Esophagus (tissue), 2 donors: ENCODE measurements around the gene PYROXD2. TPM values are rescaled to one million over a fixed set of nuclear protein-coding genes. Genes with fewer than 3 reads are reported as not detected.

Experiments
- H3K27ac ChIP-seq, 2 donors: one replicate each; pipeline ENCODE4 v1.5.1; 2013; ENCODE audit warnings: low read depth in 2 of 2, mild to moderate bottlenecking in 2 of 2, inconsistent platforms in 1 of 2, low read length in 1 of 2, moderate library complexity in 1 of 2
- H3K27me3 ChIP-seq, 2 donors: one replicate each; pipeline ENCODE4 v1.6.1; 2013; ENCODE audit warnings: low read length in 2 of 2, control low read depth in 1 of 2, mild to moderate bottlenecking in 1 of 2; ENCODE audit not compliant: insufficient read depth in 2 of 2, control insufficient read depth in 1 of 2
- H3K36me3 ChIP-seq, 2 donors: one replicate each; pipeline ENCODE4 v1.6.1; 2013; ENCODE audit warnings: low read length in 1 of 2; ENCODE audit not compliant: control insufficient read depth in 2 of 2, insufficient read depth in 2 of 2
- H3K4me1 ChIP-seq, 2 donors: one replicate each; pipeline ENCODE4 v1.6.1; 2013; ENCODE audit warnings: low read length in 1 of 2; ENCODE audit not compliant: control insufficient read depth in 2 of 2, insufficient read depth in 2 of 2
- H3K4me3 ChIP-seq, 2 donors: one replicate each; pipeline ENCODE4 v1.5.1; 2013; ENCODE audit warnings: low read length in 2 of 2, mild to moderate bottlenecking in 2 of 2, low read depth in 1 of 2, moderate library complexity in 1 of 2
- H3K9me3 ChIP-seq, 2 donors: one replicate each; pipeline ENCODE4 v1.6.1; 2013; ENCODE audit warnings: mild to moderate bottlenecking in 2 of 2, low read depth in 1 of 2, low read length in 1 of 2, moderate library complexity in 1 of 2; ENCODE audit not compliant: control insufficient read depth in 2 of 2, insufficient read depth in 1 of 2
- WGBS, 2 donors: extraction: QIAGEN DNeasy Blood & Tissue Kit; methylation state at CpG; one replicate each; pipeline ENCODE4 v1.1.7; 2013; 5-methylcytosine and 5-hydroxymethylcytosine counted together
- polyA plus RNA-seq, 2 donors: library from polyadenylated mRNA; stranded (reverse); fragments of 200-250 nt; gene quantifications; one replicate each; pipeline ENCODE4 v1.2.3, GENCODE V29; 2013
- donor health status: healthy with polysubstance abuse.
- donor health status: Bipolar disorder and iron deficiency.

Gene PYROXD2
- polyA plus RNA-seq, 2 donors, result 1.2 to 3.9 TPM

- Histone ChIP-seq H3K27ac (no peak overlapping the region), H3K4me1 (no peaks in the 10 kb centered on the region), H3K27me3 (no peaks in the 10 kb centered on the region), H3K9me3 (no peaks in the 10 kb centered on the region), H3K36me3 (peaks cover 11 to 25% of the 10 kb centered on the region in 2 donors), H3K4me3 (no peak overlapping the region)
- WGBS, 2 donors, result 96 to 98% methylated on average over 4 of the region's 4 CpGs
Measured at GRCh38 chr10:98436704-98437103, 21.7 kb upstream of the PYROXD2 start.

- H3K36me3 ChIP-seq, result peaks cover 17 to 38% of the 10 kb centered on the region in 2 donors
- 96 to 97% methylated on average over 12 of the region's 12 CpGs for WGBS, 2 donors
- no peaks in the 10 kb centered on the region for H3K9me3 ChIP-seq
- no peaks in the 10 kb centered on the region for H3K4me1 ChIP-seq
- H3K27me3 ChIP-seq, result no peaks in the 10 kb centered on the region
- H3K4me3 ChIP-seq, result no peak overlapping the region
- no peak overlapping the region for H3K27ac ChIP-seq
Measured at GRCh38 chr10:98435178-98435577, 20.2 kb upstream of the PYROXD2 start.

GRCh38 chr10:98433881-98434732 is 19.1 kb upstream of the PYROXD2 start:
- Histone ChIP-seq H3K27me3 (no peaks in the 10 kb centered on the region), H3K27ac (no peak overlapping the region), H3K36me3 (peaks cover 17 to 44% of the 10 kb centered on the region in 2 donors), H3K4me1 (no peaks in the 10 kb centered on the region), H3K4me3 (no peak overlapping the region), H3K9me3 (no peaks in the 10 kb centered on the region)
- 97 to 99% methylated on average over 21 of the region's 21 CpGs for WGBS, 2 donors

GRCh38 chr10:98433371-98433770 is 18.4 kb upstream of the PYROXD2 start:
- 100% methylated on average over 1 of the region's 1 CpG for WGBS, 2 donors
- H3K36me3 ChIP-seq, result peaks cover 17 to 40% of the 10 kb centered on the region in 2 donors
- no peaks in the 10 kb centered on the region for H3K27me3 ChIP-seq
- H3K27ac ChIP-seq, result no peak overlapping the region
- no peaks in the 10 kb centered on the region for H3K4me1 ChIP-seq
- no peaks in the 10 kb centered on the region for H3K9me3 ChIP-seq
- no peak overlapping the region for H3K4me3 ChIP-seq

GRCh38 chr10:98432330-98432729 is 17.3 kb upstream of the PYROXD2 start:
- Histone ChIP-seq H3K9me3 (no peaks in the 10 kb centered on the region), H3K4me3 (no peak overlapping the region), H3K27me3 (no peaks in the 10 kb centered on the region), H3K36me3 (peaks cover 17 to 42% of the 10 kb centered on the region in 2 donors), H3K27ac (no peak overlapping the region), H3K4me1 (no peaks in the 10 kb centered on the region)
- WGBS, 2 donors, result 61 to 100% methylated on average over 1 of the region's 1 CpG

- no peaks in the 10 kb centered on the region for H3K4me1 ChIP-seq
- H3K9me3 ChIP-seq, result no peaks in the 10 kb centered on the region
- H3K36me3 ChIP-seq, result peaks cover 17 to 48% of the 10 kb centered on the region in 2 donors
- no peak overlapping the region for H3K4me3 ChIP-seq
- H3K27me3 ChIP-seq, result no peaks in the 10 kb centered on the region
- WGBS, 2 donors, result 87 to 94% methylated on average over 8 of the region's 8 CpGs
- H3K27ac ChIP-seq, result no peak overlapping the region
Measured at GRCh38 chr10:98431016-98431415, 16.0 kb upstream of the PYROXD2 start.

- no peaks in the 10 kb centered on the region for H3K9me3 ChIP-seq
- H3K36me3 ChIP-seq, result peaks cover 17 to 47% of the 10 kb centered on the region in 2 donors
- H3K27ac ChIP-seq, result no peak overlapping the region
- no peak overlapping the region for H3K4me3 ChIP-seq
- H3K27me3 ChIP-seq, result no peaks in the 10 kb centered on the region
- H3K4me1 ChIP-seq, result no peaks in the 10 kb centered on the region
- WGBS, 2 donors, result 97 to 99% methylated on average over 8 of the region's 8 CpGs
Measured at GRCh38 chr10:98430427-98430826, 15.4 kb upstream of the PYROXD2 start.

- peaks cover 14 to 43% of the 10 kb centered on the region in 2 donors for H3K36me3 ChIP-seq
- no peaks in the 10 kb centered on the region for H3K27me3 ChIP-seq
- no peak overlapping the region for H3K27ac ChIP-seq
- H3K4me3 ChIP-seq, result no peak overlapping the region
- no peaks in the 10 kb centered on the region for H3K4me1 ChIP-seq
- WGBS, 2 donors, result 97% methylated on average over 22 of the region's 22 CpGs
- H3K9me3 ChIP-seq, result no peaks in the 10 kb centered on the region
Measured at GRCh38 chr10:98429320-98430072, 14.5 kb upstream of the PYROXD2 start.

- no peak overlapping the region for H3K4me3 ChIP-seq
- no peaks in the 10 kb centered on the region for H3K9me3 ChIP-seq
- H3K27ac ChIP-seq, result no peak overlapping the region
- H3K4me1 ChIP-seq, result no peaks in the 10 kb centered on the region
- WGBS, 2 donors, result 94% methylated on average over 7 of the region's 7 CpGs
- peaks cover 16 to 44% of the 10 kb centered on the region in 2 donors for H3K36me3 ChIP-seq
- no peaks in the 10 kb centered on the region for H3K27me3 ChIP-seq
Measured at GRCh38 chr10:98427011-98427515, 12.1 kb upstream of the PYROXD2 start.
